ENCODE results near the gene SPIB. TPM values are rescaled to one million over a fixed set of nuclear protein-coding genes. Genes with fewer than 3 reads are reported as not detected.

The SPIB gene
- total RNA-seq, 4 donors from 2014 or later = not detected

DNA sequence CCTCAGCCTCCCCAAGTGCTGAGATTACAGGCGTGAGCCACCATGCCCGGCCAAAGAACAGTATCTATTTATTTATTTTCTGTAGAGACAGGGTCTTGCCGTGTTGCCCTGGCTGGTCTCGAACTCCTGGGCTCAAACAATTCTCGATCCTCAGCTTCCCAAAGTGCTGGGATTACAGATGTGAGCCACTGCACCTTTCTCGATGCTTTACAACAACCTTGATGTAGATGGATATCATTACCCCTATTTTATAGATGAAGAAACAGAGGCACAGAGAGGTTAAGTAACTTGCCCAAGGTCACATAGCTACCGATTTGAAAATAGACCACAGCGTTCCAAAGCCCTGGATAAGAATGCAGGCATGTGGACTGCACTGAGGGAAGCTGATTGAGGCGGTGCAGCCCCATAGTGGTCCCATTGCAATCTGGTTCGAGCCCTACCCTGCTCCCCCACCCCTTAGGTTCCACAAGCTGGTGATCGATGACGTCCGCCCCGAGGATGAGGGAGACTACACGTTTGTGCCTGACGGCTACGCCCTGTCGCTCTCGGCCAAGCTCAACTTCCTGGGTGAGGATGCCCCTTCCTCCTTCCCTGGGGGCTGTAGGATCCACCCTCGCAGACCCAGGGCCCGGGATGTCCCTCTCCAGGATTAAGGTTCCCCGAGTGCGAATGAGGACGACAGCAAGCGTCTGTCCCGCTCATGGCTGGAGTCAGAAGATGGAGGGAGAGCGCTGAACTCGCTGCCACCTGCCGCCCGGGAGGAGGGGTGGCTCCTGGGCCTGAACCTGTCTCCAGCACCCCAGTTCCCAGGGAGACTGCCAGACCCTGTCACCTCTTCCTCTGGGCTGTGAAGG, 31.9 kb downstream of the SPIB start:
- 59 to 67% methylated on average over 29 to 30 of the region's 30 CpGs for WGBS, 2 donors
- no peak for DNase-seq (ENCODE audit: low spot score in 2 of 2)
- intact Hi-C loops (cut with DNase I; ENCODE audit: low total_unique reads) = no loop called here
- no peak for TF ChIP-seq POLR2A (IDR thresholded peaks at IDR 0.05)
- TF ChIP-seq, protein P1, sequence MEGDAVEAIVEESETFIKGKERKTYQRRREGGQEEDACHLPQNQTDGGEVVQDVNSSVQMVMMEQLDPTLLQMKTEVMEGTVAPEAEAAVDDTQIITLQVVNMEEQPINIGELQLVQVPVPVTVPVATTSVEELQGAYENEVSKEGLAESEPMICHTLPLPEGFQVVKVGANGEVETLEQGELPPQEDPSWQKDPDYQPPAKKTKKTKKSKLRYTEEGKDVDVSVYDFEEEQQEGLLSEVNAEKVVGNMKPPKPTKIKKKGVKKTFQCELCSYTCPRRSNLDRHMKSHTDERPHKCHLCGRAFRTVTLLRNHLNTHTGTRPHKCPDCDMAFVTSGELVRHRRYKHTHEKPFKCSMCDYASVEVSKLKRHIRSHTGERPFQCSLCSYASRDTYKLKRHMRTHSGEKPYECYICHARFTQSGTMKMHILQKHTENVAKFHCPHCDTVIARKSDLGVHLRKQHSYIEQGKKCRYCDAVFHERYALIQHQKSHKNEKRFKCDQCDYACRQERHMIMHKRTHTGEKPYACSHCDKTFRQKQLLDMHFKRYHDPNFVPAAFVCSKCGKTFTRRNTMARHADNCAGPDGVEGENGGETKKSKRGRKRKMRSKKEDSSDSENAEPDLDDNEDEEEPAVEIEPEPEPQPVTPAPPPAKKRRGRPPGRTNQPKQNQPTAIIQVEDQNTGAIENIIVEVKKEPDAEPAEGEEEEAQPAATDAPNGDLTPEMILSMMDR (IDR thresholded peaks at IDR 0.05) = no peak
- no peak overlapping the region for H3K4me3 ChIP-seq (ENCODE audit: low read depth, poor library complexity, severe bottlenecking)

DNA sequence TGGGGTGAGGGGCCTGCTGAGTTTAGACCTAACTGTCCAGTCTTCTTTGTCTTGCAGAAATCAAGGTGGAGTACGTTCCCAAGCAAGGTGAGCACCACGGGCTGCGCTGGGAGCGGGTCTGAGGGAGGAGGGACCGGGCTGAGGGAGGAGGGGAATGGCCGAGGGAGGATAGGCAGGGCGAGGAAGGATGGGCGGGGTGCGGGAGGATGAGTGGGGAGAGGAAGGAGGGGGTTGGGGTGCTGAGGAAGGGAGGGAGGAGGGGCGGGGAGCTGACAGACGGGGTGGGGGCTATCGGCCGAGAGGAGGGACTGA, 32.4 kb downstream of the SPIB start:
- 33 to 36% methylated on average over 13 of the region's 13 CpGs for WGBS, 2 donors
- intact Hi-C loops (cut with DNase I; ENCODE audit: low total_unique reads) = no loop called here
- no peak for DNase-seq (ENCODE audit: low spot score in 2 of 2)
- TF ChIP-seq, protein P1 (IDR thresholded peaks at IDR 0.05) = no peak
- TF ChIP-seq POLR2A (IDR thresholded peaks at IDR 0.05) = no peak
- H3K4me3 ChIP-seq (ENCODE audit: low read depth, poor library complexity, severe bottlenecking) = no peak overlapping the region

DNA sequence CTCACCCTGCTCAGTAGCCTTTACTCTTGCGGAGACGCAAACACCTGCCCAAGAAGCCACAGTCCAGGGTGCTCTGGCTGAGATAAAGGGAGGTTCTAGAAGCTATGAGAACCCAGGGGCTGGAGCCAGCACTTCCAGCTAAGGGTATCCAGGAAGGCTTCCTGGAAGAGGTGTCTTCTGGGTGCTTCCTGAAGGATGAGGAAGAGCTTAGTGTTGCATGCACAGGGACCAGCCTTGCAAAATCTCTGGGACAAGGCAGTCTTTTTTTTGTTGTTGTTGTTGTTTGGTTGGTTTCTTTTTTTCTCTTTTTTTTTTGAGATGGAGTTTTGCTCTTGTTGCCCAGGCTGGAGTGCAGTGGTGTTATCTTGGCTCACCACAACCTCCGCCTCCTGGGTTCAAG, 34.5 kb downstream of the SPIB start:
- TF ChIP-seq, protein P1 (IDR thresholded peaks at IDR 0.05) = no peak
- no peak for TF ChIP-seq POLR2A (IDR thresholded peaks at IDR 0.05)
- no peak overlapping the region for H3K4me3 ChIP-seq (ENCODE audit: low read depth, poor library complexity, severe bottlenecking)
- no peak for DNase-seq (ENCODE audit: low spot score in 2 of 2)
- 95 to 100% methylated on average over 3 of the region's 3 CpGs for WGBS, 2 donors
- intact Hi-C loops (cut with DNase I; ENCODE audit: low total_unique reads) = no loop called here

DNA sequence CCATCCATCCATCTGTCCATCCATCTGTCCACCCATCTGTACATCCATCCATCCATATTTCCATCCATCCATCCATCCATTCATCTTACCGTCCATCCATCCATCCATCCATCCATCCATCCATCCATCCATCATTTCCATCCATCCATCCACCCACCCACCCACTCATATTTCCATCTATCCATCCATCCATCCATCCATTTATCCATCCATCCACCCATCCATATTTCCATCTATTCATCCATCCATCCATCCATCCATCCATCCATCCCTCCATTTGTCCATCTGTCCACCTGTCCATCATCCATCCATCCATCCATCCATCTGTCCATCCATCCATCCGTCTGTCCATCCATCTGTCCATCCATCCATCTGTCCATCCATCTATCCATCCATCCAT, 37.3 kb downstream of the SPIB start:
- 78 to 84% methylated on average over 2 of the region's 2 CpGs for WGBS, 2 donors
- TF ChIP-seq, protein P1 (IDR thresholded peaks at IDR 0.05) = no peak
- no peak for TF ChIP-seq POLR2A (IDR thresholded peaks at IDR 0.05)
- intact Hi-C loops (cut with DNase I; ENCODE audit: low total_unique reads) = no loop called here
- no peak for DNase-seq (ENCODE audit: low spot score in 2 of 2)
- no peak overlapping the region for H3K4me3 ChIP-seq (ENCODE audit: low read depth, poor library complexity, severe bottlenecking)

DNA sequence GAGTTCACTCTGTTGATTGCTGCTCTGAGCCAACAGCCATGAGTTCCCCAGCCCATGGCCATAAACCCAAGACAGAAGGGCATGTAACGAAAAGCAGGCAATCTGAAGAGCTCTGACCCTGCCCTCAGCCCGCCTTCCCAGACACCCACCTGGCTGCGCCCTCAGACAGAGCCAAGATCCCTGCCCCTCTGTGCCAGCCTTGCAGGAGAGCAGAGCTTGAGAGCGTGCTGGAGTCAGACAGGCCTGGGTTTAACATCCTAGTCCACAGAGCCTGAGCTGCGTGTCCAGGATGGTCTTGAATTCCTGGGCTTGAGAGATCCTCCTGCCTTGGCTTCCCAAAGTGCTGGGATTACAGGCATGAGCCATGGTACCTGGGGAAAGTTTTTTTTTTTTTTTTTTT, 38.6 kb downstream of the SPIB start:
- WGBS, 2 donors = 80 to 91% methylated on average over 5 of the region's 5 CpGs
- intact Hi-C loops (cut with DNase I; ENCODE audit: low total_unique reads) = no loop called here
- TF ChIP-seq POLR2A (IDR thresholded peaks at IDR 0.05) = no peak
- TF ChIP-seq, protein P1 (IDR thresholded peaks at IDR 0.05) = no peak

More for the DNA sequence above, 38.6 kb downstream of the SPIB start:
- no peak for DNase-seq (ENCODE audit: low spot score in 2 of 2)
- no peak overlapping the region for H3K4me3 ChIP-seq (ENCODE audit: low read depth, poor library complexity, severe bottlenecking)
